H1 (cell line): ENCODE measurements around the gene SUGP2. TPM values are rescaled to one million over a fixed set of nuclear protein-coding genes. Genes with fewer than 3 reads are reported as not detected.

Source experiments
- EP300 ChIP-seq, 2 experiments: IDR thresholded peaks; 1 replicate in 1 of 2; 2 replicates in 1 of 2; pipeline ENCODE4 v1.6.1; 2011 to 2012; ENCODE audit warnings: low read depth in 2 of 2, low read length in 2 of 2, mild to moderate bottlenecking in 2 of 2, borderline replicate concordance in 1 of 2, inconsistent platforms in 1 of 2, moderate library complexity in 1 of 2
- JUN ChIP-seq: IDR thresholded peaks from 2 replicates; pipeline ENCODE4 v1.6.1; 2011; ENCODE audit warnings: low read depth, mild to moderate bottlenecking, improper control_type of control experiment, low read length
- MAFK ChIP-seq: IDR thresholded peaks from 2 replicates; pipeline ENCODE4 v1.6.1; 2012; ENCODE audit warnings: low read depth, mild to moderate bottlenecking, improper control_type of control experiment, low read length
- SAP30 ChIP-seq: fragments of 300-600 bp; sonication (generic); IDR thresholded peaks from 2 replicates; pipeline ENCODE4 v1.7.1; 2012; ENCODE audit warnings: low read length, moderate library complexity, mild to moderate bottlenecking, inconsistent platforms; ENCODE audit not compliant: insufficient read depth, insufficient replicate concordance
- polyA plus RNA-seq, 7 experiments: library from polyadenylated mRNA; depleted of rRNA in 3 of 7; stranded (reverse) in 5 of 7; unstranded in 2 of 7; fragments of >200 nt in 5 of 7; fragments of 200-250 nt in 2 of 7; gene quantifications; 1 replicate in 5 of 7; 2 replicates in 1 of 7; 4 replicates in 1 of 7; pipeline versions ENCODE4 v1.2.1 to v1.2.3, GENCODE V29; 2011 to 2013; ENCODE audit warnings: missing spikeins in 2 of 7, mixed read lengths in 2 of 7
- total RNA-seq: library from RNA; stranded (reverse); fragmentation: NEBNext Ultra II Directional; extraction: Animal tissue kit (Norgen Biotek cat#: 25700); gene quantifications from 2 replicates; pipeline ENCODE4 v1.2.1, GENCODE V29; 2021

Gene SUGP2
- total and polyA plus RNA-seq, 2 of the 8 experiments (the other 6 are each of a cell fraction or from before 2014, with no cell fraction given): 57.7 to 114 TPM

DNA sequence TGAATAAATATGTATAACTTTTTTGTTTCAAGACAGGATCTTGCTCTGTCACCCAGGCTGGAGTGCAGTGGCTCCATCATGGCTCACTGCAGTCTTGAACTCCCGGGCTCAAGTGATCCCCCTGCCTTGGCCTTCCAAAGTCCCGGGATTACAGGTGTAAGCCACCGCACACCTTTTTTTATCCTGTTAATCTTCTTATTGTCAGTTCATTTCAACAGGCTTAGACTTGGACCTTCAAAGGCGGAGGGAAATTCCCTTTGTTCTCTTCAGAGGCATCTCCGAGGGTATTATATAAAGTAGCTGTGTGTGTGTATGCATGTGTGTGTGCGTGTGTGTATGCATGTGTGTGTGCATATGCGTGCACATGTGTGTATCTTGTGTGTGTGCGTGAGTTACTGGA lies 35.0 kb downstream of the SUGP2 start (continued):
- TF ChIP-seq EP300 (IDR thresholded peaks at IDR 0.05; ENCODE audit: borderline replicate concordance in 1 of 2, low read depth in 2 of 2, low read length in 2 of 2): no peak
- TF ChIP-seq SAP30: no peak
- TF ChIP-seq MAFK: no peak
- no peak for TF ChIP-seq JUN
